Measurements from ENCODE around the gene GLG1. TPM values are rescaled to one million over a fixed set of nuclear protein-coding genes. Genes with fewer than 3 reads are reported as not detected.

Gene GLG1
- total and polyA plus RNA-seq, 2 donors (not counting 3 experiments of a cell fraction or from before 2014, with no cell fraction given) = 86.3 to 165 TPM

GRCh38 chr16:74585846-74586443 is 21.0 kb downstream of the GLG1 start:
- Histone ChIP-seq H3K4me2 (ENCODE audit: insufficient read depth, low read length) (no peak overlapping the region), H3K9me3 (replicated peaks; ENCODE audit: control insufficient read depth, insufficient read depth, low read length) (no peaks in the 10 kb centered on the region), H3K27me3 (ENCODE audit: control insufficient read depth in 2 of 2, insufficient read depth in 2 of 2, low read length in 2 of 2) (no peaks in the 10 kb centered on the region), H3K4me3 (replicated peaks in 1 of 3; ENCODE audit: insufficient read depth in 1 of 3, low read depth in 1 of 3, low read length in 3 of 3) (no peak overlapping the region), H3K36me3 (ENCODE audit: control insufficient read depth in 2 of 2, extremely low read depth in 1 of 2, insufficient read depth in 2 of 2, low read length in 2 of 2) (no peaks in the 10 kb centered on the region), H3K9ac (replicated peaks; ENCODE audit: extremely low read depth, insufficient read depth, low read length) (no peak overlapping the region), H3K27ac (ENCODE audit: insufficient read depth, low read depth, low read length) (no peak overlapping the region), H3K4me1 (ENCODE audit: control insufficient read depth, extremely low read depth, insufficient read depth, low read length) (no peaks in the 10 kb centered on the region), H3K9me1 (replicated peaks; ENCODE audit: control insufficient read depth, extremely low read depth, insufficient read depth, low read length) (no peaks in the 10 kb centered on the region), H2AFZ (ENCODE audit: low read depth, low read length) (no peak overlapping the region), H3K79me2 (ENCODE audit: control insufficient read depth, insufficient read depth, low read length) (peaks cover 70% of the 10 kb centered on the region), H4K20me1 (replicated peaks; ENCODE audit: control insufficient read depth, extremely low read depth, insufficient read depth, low read length) (peaks cover 2% of the 10 kb centered on the region)
- POLR2A ChIA-PET = no interaction called here
- dilution Hi-C loops (cut with MboI; ENCODE audit: extremely low pct_ligation_motif_present, low sequenced_read_pairs) (no loop called here), intact Hi-C loops (cut with micrococcal nuclease) (no loop called here)
- no peak for TF ChIP-seq EZH2 (IDR thresholded peaks at IDR 0.05; ENCODE audit: borderline replicate concordance, low read depth, low read length, severe bottlenecking)
- TF ChIP-seq POLR2AphosphoS5 (IDR thresholded peaks at IDR 0.05; ENCODE audit: insufficient read depth, low read depth, low read length) = no peak
- no peak for TF ChIP-seq POLR2A (IDR thresholded peaks at IDR 0.05; ENCODE audit: low read depth, low read length)
- TF ChIP-seq GATA2 (IDR thresholded peaks at IDR 0.05; ENCODE audit: insufficient read depth, insufficient read length, low read depth, low read length) = no peak
- no peak for TF ChIP-seq MYC (IDR thresholded peaks at IDR 0.05; ENCODE audit: low read depth, low read length)
- no peak for TF ChIP-seq MAX (IDR thresholded peaks at IDR 0.05; ENCODE audit: insufficient read depth, insufficient read length)
- TF ChIP-seq JUN (IDR thresholded peaks at IDR 0.05; ENCODE audit: borderline replicate concordance, insufficient read depth, insufficient read length, low read depth) = no peak
- TF ChIP-seq FOS (IDR thresholded peaks at IDR 0.05; ENCODE audit: borderline replicate concordance, insufficient read depth, low read length) = no peak
- TF ChIP-seq CTCF (IDR thresholded peaks at IDR 0.05; ENCODE audit: extremely low read depth in 1 of 2, insufficient read depth in 1 of 2, low read depth in 1 of 2, low read length in 2 of 2) = no peak
- no peak for FAIRE-seq
- BruUV-seq (replicated peaks) = no TSS peak
- no peak for DNase-seq (ENCODE audit: low read depth, low spot score)
- CTCF ChIA-PET = no interaction called here

All from endothelial cell of umbilical vein (primary cell).